ENCODE results near the gene BDP1. TPM values are rescaled to one million over a fixed set of nuclear protein-coding genes. Genes with fewer than 3 reads are reported as not detected.
A peak's percentile ranks its signal among the peaks of the same experiment; 100 is the strongest.

The BDP1 gene
- total RNA-seq, 1 donor from 2014 or later = 36.2 TPM

DNA sequence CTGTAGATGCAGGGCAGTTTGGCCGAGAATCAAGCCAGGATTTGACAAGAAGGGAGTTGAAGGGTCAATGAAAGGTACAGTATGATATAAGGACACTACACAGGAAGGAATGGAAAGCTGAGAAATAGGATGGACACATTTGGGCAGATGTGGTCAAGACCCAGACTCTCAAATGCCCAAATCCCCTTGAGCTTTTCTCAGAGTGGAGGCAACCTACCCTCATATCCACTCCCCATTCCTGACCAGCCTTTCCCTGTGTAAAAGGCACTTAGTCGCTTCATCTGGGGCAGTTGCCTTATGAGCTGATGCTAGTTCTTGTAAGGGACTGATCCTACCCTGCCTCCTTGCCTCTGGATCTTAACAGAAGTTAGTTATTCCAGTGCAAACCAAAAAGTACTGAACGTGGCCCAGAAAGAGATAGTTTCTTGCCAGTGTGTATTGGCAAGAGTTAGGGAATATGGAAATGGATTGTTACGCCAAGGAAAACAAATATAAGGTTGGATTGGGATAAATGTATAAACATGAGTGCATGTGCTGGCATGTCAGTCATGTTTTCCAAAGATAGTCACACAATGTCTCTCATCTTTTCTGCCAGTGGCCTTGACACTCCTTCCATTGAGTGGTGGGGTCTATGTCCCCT, 127.6 kb downstream of the BDP1 start:
- Histone ChIP-seq H3K4me3 (no peak overlapping the region), H3K4me1 (no peaks in the 10 kb centered on the region), H3K36me3 (no peaks in the 10 kb centered on the region), H3F3A (ENCODE audit: low read depth) (peaks cover 8% of the 10 kb centered on the region), H3K4me2 (no peak overlapping the region), H3K27ac (no peak overlapping the region), H3K9ac (no peak overlapping the region), H3K79me2 (ENCODE audit: low read depth) (peaks cover 5% of the 10 kb centered on the region), H3K9me3 (ENCODE audit: low read depth) (no peaks in the 10 kb centered on the region), H3K27me3 (no peaks in the 10 kb centered on the region), H4K20me1 (ENCODE audit: low read depth) (no peaks in the 10 kb centered on the region), H2AFZ (replicated peaks) (no peak overlapping the region)
- H3K9me3 Mint-ChIP-seq = no peaks in the 10 kb centered on the region
- DNase-seq (ENCODE audit: low spot score) = no peak
- H3K36me3 Mint-ChIP-seq = peaks cover 4% of the 10 kb centered on the region
- H3K4me3 Mint-ChIP-seq = no peak overlapping the region
- no peak overlapping the region for H3K27ac Mint-ChIP-seq
- peaks cover 6% of the 10 kb centered on the region for H3K4me1 Mint-ChIP-seq
- peaks cover 2% of the 10 kb centered on the region for H3K27me3 Mint-ChIP-seq (ENCODE audit: insufficient read depth, low read depth)
- TF ChIP-seq, protein P1, sequence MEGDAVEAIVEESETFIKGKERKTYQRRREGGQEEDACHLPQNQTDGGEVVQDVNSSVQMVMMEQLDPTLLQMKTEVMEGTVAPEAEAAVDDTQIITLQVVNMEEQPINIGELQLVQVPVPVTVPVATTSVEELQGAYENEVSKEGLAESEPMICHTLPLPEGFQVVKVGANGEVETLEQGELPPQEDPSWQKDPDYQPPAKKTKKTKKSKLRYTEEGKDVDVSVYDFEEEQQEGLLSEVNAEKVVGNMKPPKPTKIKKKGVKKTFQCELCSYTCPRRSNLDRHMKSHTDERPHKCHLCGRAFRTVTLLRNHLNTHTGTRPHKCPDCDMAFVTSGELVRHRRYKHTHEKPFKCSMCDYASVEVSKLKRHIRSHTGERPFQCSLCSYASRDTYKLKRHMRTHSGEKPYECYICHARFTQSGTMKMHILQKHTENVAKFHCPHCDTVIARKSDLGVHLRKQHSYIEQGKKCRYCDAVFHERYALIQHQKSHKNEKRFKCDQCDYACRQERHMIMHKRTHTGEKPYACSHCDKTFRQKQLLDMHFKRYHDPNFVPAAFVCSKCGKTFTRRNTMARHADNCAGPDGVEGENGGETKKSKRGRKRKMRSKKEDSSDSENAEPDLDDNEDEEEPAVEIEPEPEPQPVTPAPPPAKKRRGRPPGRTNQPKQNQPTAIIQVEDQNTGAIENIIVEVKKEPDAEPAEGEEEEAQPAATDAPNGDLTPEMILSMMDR (IDR thresholded peaks at IDR 0.05) = no peak
- no peak for TF ChIP-seq EZH2 (IDR thresholded peaks at IDR 0.05)
- TF ChIP-seq EZH2phosphoT487 (IDR thresholded peaks at IDR 0.05) = no peak

DNA sequence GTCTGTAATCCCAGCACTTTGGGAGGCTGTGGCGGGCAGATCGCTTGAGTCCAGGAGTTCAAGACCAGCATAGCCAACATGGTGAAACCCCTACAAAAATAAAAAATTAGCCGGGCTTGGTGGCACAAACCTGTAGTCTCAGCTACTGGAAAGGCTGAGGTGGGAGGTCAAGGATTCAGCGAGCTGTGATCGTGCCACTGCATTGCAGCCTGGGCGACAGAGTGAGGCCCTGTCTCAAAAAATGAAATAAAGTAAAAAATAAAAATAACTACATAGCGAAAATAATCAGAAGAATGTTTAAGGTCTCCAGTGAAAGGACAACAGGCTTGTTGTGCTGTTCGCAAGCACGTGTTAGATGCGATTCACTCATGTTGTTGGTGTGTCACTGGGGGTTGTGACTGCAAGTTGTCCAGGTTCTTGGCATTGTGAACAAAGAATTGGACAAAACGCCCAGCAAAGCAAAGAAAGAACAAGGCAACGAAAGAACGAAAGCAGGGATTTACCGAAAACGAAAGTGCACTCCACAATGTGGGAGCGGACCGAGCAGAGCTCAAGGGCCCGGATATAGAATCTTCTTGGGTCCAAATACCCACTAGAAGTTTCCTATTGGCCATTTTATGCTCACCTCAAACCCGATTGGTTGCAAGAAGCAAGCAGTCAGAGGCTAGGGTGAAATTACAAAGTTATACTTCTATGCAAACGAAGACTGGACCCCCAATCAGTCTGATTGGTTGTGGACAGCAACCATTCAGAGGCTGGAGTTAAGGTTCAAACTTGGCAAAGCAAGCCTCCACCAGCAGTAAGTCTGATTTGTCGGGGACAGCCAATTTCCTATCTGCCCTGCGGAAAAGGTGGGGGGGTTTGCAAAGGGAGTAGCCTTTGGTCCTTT, 130.8 kb downstream of the BDP1 start:
- no peak overlapping the region for H3K27ac ChIP-seq
- no peak overlapping the region for H3K9ac ChIP-seq
- H3K4me3 ChIP-seq = peak overlapping the region; percentile 53
- H3K36me3 ChIP-seq = no peaks in the 10 kb centered on the region
- no peaks in the 10 kb centered on the region for H3K9me3 Mint-ChIP-seq
- no peak for DNase-seq (ENCODE audit: low spot score)
- peaks cover 7% of the 10 kb centered on the region for H3K36me3 Mint-ChIP-seq
- no peaks in the 10 kb centered on the region for H3K27me3 ChIP-seq
- H3K4me3 Mint-ChIP-seq = peak overlapping the region; percentile 88
- no peak overlapping the region for H3K27ac Mint-ChIP-seq
- H3K79me2 ChIP-seq (ENCODE audit: low read depth) = peaks cover 18% of the 10 kb centered on the region
- H3K4me1 Mint-ChIP-seq = peaks cover 17% of the 10 kb centered on the region
- no peaks in the 10 kb centered on the region for H4K20me1 ChIP-seq (ENCODE audit: low read depth)
- H2AFZ ChIP-seq (replicated peaks) = peak overlapping the region; percentile 30
- no peaks in the 10 kb centered on the region for H3K4me1 ChIP-seq
- peaks cover 2% of the 10 kb centered on the region for H3K27me3 Mint-ChIP-seq (ENCODE audit: insufficient read depth, low read depth)
- TF ChIP-seq EZH2phosphoT487 (IDR thresholded peaks at IDR 0.05) = no peak
- no peak for TF ChIP-seq EZH2 (IDR thresholded peaks at IDR 0.05)
- TF ChIP-seq, protein P1 (IDR thresholded peaks at IDR 0.05) = no peak
- H3K4me2 ChIP-seq = peak overlapping the region; percentile 67
- H3K9me3 ChIP-seq (ENCODE audit: low read depth) = no peaks in the 10 kb centered on the region
- peaks cover 8% of the 10 kb centered on the region for H3F3A ChIP-seq (ENCODE audit: low read depth)

DNA sequence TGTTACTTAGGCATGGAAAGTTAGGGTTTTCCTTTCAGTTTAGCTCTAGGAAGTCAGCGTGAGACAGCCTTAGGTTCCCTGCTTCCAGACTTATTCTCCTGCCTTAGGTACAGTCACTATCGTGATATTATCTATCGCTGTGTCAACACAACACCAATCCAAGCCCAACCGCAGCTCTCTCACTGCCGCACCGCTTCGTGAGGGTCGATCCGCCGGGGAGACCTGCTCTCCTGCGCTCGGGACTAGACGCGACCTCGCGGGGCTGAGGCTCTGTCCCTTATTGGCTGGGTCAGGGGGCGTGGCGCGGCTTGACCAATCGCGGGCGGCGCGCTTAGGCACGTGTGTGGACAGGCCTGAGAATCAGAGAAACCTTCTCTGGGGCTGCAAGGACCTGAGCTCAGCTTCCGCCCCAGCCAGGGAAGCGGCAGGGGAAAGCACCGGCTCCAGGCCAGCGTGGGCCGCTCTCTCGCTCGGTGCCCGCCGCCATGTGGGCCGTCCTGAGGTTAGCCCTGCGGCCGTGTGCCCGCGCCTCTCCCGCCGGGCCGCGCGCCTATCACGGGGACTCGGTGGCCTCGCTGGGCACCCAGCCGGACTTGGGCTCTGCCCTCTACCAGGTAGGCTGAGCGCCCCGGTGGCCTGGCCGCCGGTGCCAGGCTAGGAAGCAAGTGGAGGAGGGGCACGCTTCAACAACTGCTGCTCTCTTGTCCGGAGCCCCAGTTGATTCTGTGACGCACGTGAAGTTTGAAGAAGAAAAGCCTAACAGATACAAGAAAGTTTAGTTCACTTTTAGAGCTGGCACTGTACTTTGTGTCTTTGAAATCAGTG, 131.7 kb downstream of the BDP1 start, which contains the start of gene MCCC2:
Gene MCCC2, plus strand, starts transcription at position 400 of the 825 bp plus-strand sequence. Its CDS starts 86 bp downstream, at position 486.
- Histone ChIP-seq H3K9ac (no peak within 1 kb of the TSS), H2AFZ (replicated peaks) (peak within 1 kb of the TSS; percentile 65), H3K4me2 (peak within 1 kb of the TSS; percentile 67), H3K4me1 (no peaks in the 10 kb centered on the region), H3F3A (ENCODE audit: low read depth) (peaks cover 8% of the 10 kb centered on the region), H3K79me2 (ENCODE audit: low read depth) (peaks cover 18% of the 10 kb centered on the region), H3K27me3 (no peaks in the 10 kb centered on the region), H4K20me1 (ENCODE audit: low read depth) (no peaks in the 10 kb centered on the region), H3K27ac (peak within 1 kb of the TSS; percentile 38), H3K36me3 (no peaks in the 10 kb centered on the region), H3K4me3 (peak within 1 kb of the TSS; percentile 53), H3K9me3 (ENCODE audit: low read depth) (no peaks in the 10 kb centered on the region)
- H3K9me3 Mint-ChIP-seq = no peaks in the 10 kb centered on the region
- peaks cover 17% of the 10 kb centered on the region for H3K4me1 Mint-ChIP-seq
- peak; percentile 91 for DNase-seq (ENCODE audit: low spot score)
- peaks cover 2% of the 10 kb centered on the region for H3K27me3 Mint-ChIP-seq (ENCODE audit: insufficient read depth, low read depth)
- H3K36me3 Mint-ChIP-seq = peaks cover 7% of the 10 kb centered on the region
- peak within 1 kb of the TSS; percentile 89 for H3K27ac Mint-ChIP-seq
- peak within 1 kb of the TSS; percentile 88 for H3K4me3 Mint-ChIP-seq
- TF ChIP-seq EZH2phosphoT487 (IDR thresholded peaks at IDR 0.05) (no peak), EZH2 (IDR thresholded peaks at IDR 0.05) (no peak)
- TF ChIP-seq, protein P1 (IDR thresholded peaks at IDR 0.05) = no peak

All from neural progenitor cell (in vitro differentiated cells).